Body of pancreas (tissue), 4 donors: ENCODE results near the gene ZBTB47. TPM values are rescaled to one million over a fixed set of nuclear protein-coding genes. Genes with fewer than 3 reads are reported as not detected.

Experiments
- ATAC-seq: fragments of 150-250 bp; one replicate; pipeline ENCODE4 v1.9.1; 2016
- DNase-seq, 4 donors: peaks; one replicate each; pipeline ENCODE4 v3.0.0-alpha.2; 2019
- H3K27ac ChIP-seq, 4 donors: fragments of 200-600 bp; sonication (generic); 1 replicate in 3 of 4; 2 replicates in 1 of 4; pipeline versions ENCODE4 v1.5.1 to v1.6.1; 2016 to 2019; ENCODE audit warnings: mild to moderate bottlenecking in 1 of 4, mixed read lengths in 1 of 4, moderate library complexity in 1 of 4
- H3K27me3 ChIP-seq, 2 donors: fragments of 200-600 bp; sonication (generic); one replicate each; pipeline ENCODE4 v1.6.0; 2016; ENCODE audit warnings: mild to moderate bottlenecking in 1 of 2
- H3K36me3 ChIP-seq, 2 donors: fragments of 200-600 bp; sonication (generic); replicated peaks in 1 of 2; 2 replicates each; pipeline ENCODE4 v1.5.1; 2016; ENCODE audit warnings: low read depth in 2 of 2; ENCODE audit not compliant: insufficient read depth in 1 of 2
- H3K4me1 ChIP-seq: fragments of 200-600 bp; sonication (generic); one replicate; pipeline ENCODE4 v1.6.0; 2016
- H3K4me3 ChIP-seq, 2 donors: fragments of 200-600 bp; sonication (generic); 1 replicate in 1 of 2; 2 replicates in 1 of 2; pipeline ENCODE4 v1.5.1; 2016 to 2019
- H3K9me3 ChIP-seq, 3 donors: fragments of 200-600 bp; sonication (generic); 1 replicate in 2 of 3; 2 replicates in 1 of 3; pipeline ENCODE4 v1.5.1; 2016
- POLR2A ChIP-seq, 3 donors: fragments of 450-650 bp; IDR thresholded peaks; one replicate each; pipeline ENCODE4 v1.6.1; 2016; ENCODE audit warnings: antibody characterized with exemption in 3 of 3, mild to moderate bottlenecking in 2 of 3
- WGBS, 2 donors: methylation state at CpG; one replicate each; pipeline ENCODE4 v1.1.5; 2017; 5-methylcytosine and 5-hydroxymethylcytosine counted together
- intact Hi-C: fragments of 100-400 bp; cut with DNase I; formaldehyde crosslinking; loops from one replicate; pipeline ENCODE4 v1.15.1; 2023
- total RNA-seq, 2 donors: library from RNA; depleted of rRNA; stranded (reverse); fragments of >200 nt; gene quantifications; one replicate each; pipeline ENCODE4 v1.1.0, GENCODE V29; 2016
- TF ChIP-seq, protein P1 (sequence below), 7 experiments: fragments of 450-650 bp in 4 of 7; fragments of 200-600 bp in 3 of 7; sonication (generic) in 3 of 7; IDR thresholded peaks; one replicate each; pipeline ENCODE4 v1.5.1; 2016 to 2019; ENCODE audit warnings: antibody characterized with exemption in 7 of 7

Gene ZBTB47
- total RNA-seq, 2 donors from 2014 or later = 19.7 to 20.4 TPM

DNA sequence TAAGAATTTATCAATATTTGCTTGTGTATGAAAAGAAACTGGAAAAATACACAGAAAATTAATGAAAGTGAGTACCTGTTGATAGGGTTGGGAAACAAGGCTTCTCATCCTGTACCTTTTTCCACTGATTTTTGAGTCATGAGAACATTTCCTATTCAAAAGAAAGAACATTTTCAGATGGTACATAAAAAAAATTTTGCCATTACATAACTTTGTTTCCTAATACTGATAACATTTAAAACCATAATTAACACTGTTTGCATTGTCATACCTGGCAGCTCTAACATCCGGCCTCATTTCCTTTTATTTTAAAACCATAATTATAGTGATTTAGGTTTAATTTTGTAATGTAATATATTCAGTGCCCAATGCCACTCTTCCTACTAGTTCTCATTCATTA, 41.3 kb upstream of the ZBTB47 start:
- DNase-seq = no peak
- no peak overlapping the region for H3K4me3 ChIP-seq
- intact Hi-C loops = no loop called here
- H3K27me3 ChIP-seq = no peaks in the 10 kb centered on the region
- no peak for TF ChIP-seq POLR2A (IDR thresholded peaks at IDR 0.05)
- TF ChIP-seq, protein P1, sequence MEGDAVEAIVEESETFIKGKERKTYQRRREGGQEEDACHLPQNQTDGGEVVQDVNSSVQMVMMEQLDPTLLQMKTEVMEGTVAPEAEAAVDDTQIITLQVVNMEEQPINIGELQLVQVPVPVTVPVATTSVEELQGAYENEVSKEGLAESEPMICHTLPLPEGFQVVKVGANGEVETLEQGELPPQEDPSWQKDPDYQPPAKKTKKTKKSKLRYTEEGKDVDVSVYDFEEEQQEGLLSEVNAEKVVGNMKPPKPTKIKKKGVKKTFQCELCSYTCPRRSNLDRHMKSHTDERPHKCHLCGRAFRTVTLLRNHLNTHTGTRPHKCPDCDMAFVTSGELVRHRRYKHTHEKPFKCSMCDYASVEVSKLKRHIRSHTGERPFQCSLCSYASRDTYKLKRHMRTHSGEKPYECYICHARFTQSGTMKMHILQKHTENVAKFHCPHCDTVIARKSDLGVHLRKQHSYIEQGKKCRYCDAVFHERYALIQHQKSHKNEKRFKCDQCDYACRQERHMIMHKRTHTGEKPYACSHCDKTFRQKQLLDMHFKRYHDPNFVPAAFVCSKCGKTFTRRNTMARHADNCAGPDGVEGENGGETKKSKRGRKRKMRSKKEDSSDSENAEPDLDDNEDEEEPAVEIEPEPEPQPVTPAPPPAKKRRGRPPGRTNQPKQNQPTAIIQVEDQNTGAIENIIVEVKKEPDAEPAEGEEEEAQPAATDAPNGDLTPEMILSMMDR (IDR thresholded peaks at IDR 0.05) = no peak
- ATAC-seq = peak; percentile 48
- peaks cover 0 to 2% of the 10 kb centered on the region in 2 donors for H3K36me3 ChIP-seq
- peak overlapping the region in 3 of 4 donors; percentile 14 to 50 (median 32) for H3K27ac ChIP-seq
- no peaks in the 10 kb centered on the region for H3K9me3 ChIP-seq
- H3K4me1 ChIP-seq = peaks cover 29% of the 10 kb centered on the region
- WGBS, 2 donors = 14 to 21% methylated on average over 1 of the region's 1 CpG

DNA sequence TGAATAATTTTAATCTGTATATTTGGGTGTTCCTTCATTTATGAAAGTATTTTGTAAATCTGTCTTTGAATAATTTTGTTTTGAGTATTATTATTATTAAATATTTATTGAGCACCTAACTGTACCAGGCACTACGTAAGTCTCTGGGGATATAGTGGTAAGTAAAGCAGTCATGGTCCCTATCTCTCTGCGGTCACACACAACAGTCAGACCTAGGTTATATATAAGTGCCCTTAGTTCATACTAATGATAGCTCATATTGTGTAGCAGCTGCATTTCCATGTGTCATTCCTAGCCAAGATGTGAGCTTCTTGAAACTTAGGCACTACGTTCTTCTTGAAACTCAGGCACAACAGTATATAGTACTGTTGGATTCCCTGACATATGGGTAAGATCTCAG, 40.6 kb upstream of the ZBTB47 start:
- Histone ChIP-seq H3K36me3 (peaks cover 0 to 2% of the 10 kb centered on the region in 2 donors), H3K27ac (peak overlapping the region in 2 of 4 donors; percentile 15 to 50), H3K4me1 (peaks cover 29% of the 10 kb centered on the region), H3K27me3 (no peaks in the 10 kb centered on the region), H3K9me3 (no peaks in the 10 kb centered on the region), H3K4me3 (no peak overlapping the region)
- 82 to 91% methylated on average over 3 of the region's 3 CpGs for WGBS, 2 donors
- intact Hi-C loops = no loop called here
- no peak for ATAC-seq
- DNase-seq = no peak
- no peak for TF ChIP-seq POLR2A (IDR thresholded peaks at IDR 0.05)
- TF ChIP-seq, protein P1 (IDR thresholded peaks at IDR 0.05) = no peak

DNA sequence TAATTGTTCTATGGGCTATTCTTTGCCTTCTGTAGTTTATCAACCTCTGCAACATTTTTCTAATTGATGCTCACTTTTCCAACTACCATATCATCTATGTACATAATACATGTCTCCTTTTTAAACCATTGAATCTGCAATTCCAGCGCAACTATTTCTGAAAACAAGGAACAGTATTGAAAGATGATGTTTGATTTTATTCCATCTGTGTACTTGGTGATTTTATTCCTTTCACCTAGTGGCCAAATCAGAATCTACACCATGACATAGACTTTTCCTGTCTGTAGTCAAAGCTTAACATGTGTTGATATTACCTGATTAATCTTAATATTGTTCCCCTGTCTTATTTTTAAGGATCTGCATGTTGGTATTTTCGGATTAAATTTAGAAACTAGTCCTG, 40.0 kb upstream of the ZBTB47 start:
- WGBS, 2 donors = 55 to 62% methylated on average over 2 of the region's 2 CpGs
- H3K27ac ChIP-seq = peak overlapping the region in 2 of 4 donors; percentile 15 to 50

DNA sequence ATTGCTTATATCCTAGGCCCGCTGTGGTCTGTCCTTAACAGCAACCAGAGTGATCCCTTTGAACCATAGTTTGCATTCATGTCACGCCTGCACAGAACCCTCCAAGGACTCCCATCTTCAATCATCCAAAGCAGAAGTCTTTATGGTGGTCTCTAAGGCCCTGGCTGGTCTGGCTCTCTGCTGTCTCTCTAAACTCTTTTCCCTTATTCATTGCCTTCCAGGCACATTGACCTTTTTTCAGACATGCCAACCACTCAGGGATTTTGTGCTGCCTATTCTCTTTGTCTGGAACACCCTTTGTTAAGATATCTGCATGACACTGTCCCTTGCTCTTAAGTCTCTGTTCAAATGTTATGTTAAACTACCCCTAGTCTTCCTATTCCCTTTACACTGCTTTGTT, 21.9 kb upstream of the ZBTB47 start:
- Histone ChIP-seq H3K36me3 (peaks cover 19 to 33% of the 10 kb centered on the region in 2 donors), H3K27me3 (no peaks in the 10 kb centered on the region), H3K9me3 (no peaks in the 10 kb centered on the region), H3K4me3 (no peak overlapping the region), H3K4me1 (no peaks in the 10 kb centered on the region), H3K27ac (no peak overlapping the region)
- ATAC-seq (no peak), DNase-seq (no peak)
- 91 to 98% methylated on average over 2 of the region's 2 CpGs for WGBS, 2 donors
- TF ChIP-seq POLR2A (IDR thresholded peaks at IDR 0.05) = no peak
- TF ChIP-seq, protein P1 (IDR thresholded peaks at IDR 0.05) = no peak
- intact Hi-C loops = no loop called here

More for the DNA sequence above, 40.0 kb upstream of the ZBTB47 start:
- intact Hi-C loops = no loop called here
- Histone ChIP-seq H3K27me3 (no peaks in the 10 kb centered on the region), H3K36me3 (peaks cover 0 to 4% of the 10 kb centered on the region in 2 donors), H3K4me3 (no peak overlapping the region), H3K4me1 (peaks cover 29% of the 10 kb centered on the region), H3K9me3 (no peaks in the 10 kb centered on the region)
- no peak for DNase-seq
- TF ChIP-seq, protein P1 (IDR thresholded peaks at IDR 0.05) = peak; percentile 14 to 57 (median 53)
- no peak for TF ChIP-seq POLR2A (IDR thresholded peaks at IDR 0.05)
- peak; percentile 53 for ATAC-seq

DNA sequence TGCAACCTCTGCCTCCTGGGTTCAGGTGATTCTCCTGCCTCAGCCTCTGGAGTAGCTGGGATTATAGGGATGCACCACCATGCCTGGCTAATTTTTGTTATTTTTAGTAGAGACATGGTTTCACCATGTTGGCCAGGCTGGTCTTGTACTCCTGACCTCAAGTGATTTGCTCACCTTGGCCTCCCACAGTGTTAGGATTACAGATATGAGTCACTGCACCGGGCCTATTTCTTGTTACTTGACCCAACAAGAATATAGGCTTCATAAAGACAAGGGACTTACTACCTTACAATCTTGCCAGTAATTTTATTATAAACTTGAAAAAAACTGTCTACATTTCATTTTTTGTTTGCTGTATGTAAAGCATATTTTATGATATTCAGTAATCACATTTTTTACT, 21.4 kb upstream of the ZBTB47 start:
- 52 to 58% methylated on average over 1 of the region's 1 CpG for WGBS, 2 donors
- ATAC-seq (no peak), DNase-seq (no peak)
- Histone ChIP-seq H3K36me3 (peaks cover 20 to 38% of the 10 kb centered on the region in 2 donors), H3K4me3 (no peak overlapping the region), H3K4me1 (no peaks in the 10 kb centered on the region), H3K9me3 (no peaks in the 10 kb centered on the region), H3K27ac (no peak overlapping the region), H3K27me3 (no peaks in the 10 kb centered on the region)
- TF ChIP-seq, protein P1 (IDR thresholded peaks at IDR 0.05) = no peak
- no peak for TF ChIP-seq POLR2A (IDR thresholded peaks at IDR 0.05)
- intact Hi-C loops = no loop called here
